HCEC 1CT (cell line): Measurements from ENCODE around the gene BARHL2.
A peak's percentile ranks its signal among the peaks of the same experiment; 100 is the strongest.

Experiments
- DNase-seq: peaks from one replicate; pipeline ENCODE4 v3.0.0-alpha.2; 2017

The BARHL2 gene

DNA sequence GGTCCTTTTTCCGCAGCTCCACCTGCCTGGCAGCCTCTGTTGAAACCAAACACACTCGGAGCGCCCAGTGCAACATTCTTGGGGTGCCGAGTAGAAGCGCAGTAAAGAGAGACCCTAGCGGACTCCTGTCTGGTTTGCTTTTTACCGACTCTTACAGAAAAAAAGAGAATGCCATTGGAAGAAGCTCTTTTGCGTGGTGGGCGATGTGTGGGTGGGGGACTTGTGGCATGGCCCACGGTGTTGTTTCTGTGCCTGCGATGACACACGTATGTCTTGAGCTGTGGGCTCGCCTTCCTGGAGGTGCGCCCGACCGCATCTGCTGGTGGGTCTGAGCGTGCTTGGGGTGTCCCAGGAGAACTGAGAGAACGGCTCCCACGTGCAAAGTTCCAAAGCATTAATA lies 7.3 kb upstream of the BARHL2 start:
- DNase-seq, result no peak

DNA sequence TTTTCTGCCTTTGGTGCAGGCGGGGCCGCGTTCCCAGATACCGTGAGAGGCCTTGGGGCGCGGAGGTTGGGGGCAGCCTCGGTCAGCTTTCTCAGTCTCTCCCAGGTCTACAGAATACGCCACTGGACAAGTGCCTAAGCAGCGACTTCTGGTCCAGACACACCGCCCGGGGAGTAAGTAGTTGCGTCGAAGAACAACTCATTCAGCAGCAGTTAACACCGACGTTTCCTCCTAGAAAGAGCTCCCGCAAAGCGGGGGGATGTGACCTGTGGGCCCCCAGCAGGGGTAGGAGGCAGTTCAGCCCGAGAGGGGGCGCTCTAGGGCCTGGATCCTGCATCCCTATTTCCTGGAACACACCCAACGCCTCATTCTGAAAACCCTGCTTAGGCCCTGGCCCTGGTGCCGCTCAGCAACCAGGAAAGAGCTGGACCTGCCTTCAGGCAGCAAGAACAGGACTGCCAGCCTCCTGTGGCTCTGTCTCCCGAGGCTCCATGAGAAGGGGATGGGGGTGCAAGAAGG lies 6.5 kb upstream of the BARHL2 start:
- peak; percentile 20 for DNase-seq

DNA sequence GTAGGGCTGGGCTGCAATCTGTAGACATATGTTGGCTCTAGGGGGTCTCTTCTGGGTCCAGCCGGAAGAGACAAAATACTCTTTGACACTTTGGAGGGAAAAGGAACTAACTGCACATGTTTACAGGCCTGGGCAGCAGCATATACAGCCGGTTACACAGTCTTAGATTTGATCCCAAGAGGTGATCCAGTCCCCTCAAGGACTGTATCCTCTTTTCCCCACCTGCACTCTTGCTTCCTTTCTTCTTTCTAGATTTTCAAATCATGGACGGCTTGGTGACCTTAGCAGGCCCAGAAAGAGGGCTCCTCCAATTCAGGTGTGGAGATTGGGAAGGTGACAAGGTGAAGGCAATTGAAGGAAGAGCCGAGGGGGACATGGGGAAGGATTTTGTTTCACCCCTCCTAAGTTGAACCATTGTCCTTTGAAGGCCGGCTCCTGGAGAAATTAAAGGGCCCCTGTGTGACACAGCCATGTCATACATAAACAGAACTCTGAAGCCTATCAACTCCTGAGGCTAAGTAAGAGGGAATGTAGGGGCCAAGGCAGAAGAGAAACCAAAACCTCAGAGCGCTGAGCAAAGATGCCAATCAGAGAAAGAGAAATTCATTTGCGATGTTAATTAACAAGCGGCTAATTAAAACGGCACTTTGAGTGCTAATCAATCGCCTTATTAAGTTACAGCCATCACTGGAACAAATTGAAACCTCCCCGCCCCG lies 5.9 kb upstream of the BARHL2 start:
- no peak for DNase-seq

DNA sequence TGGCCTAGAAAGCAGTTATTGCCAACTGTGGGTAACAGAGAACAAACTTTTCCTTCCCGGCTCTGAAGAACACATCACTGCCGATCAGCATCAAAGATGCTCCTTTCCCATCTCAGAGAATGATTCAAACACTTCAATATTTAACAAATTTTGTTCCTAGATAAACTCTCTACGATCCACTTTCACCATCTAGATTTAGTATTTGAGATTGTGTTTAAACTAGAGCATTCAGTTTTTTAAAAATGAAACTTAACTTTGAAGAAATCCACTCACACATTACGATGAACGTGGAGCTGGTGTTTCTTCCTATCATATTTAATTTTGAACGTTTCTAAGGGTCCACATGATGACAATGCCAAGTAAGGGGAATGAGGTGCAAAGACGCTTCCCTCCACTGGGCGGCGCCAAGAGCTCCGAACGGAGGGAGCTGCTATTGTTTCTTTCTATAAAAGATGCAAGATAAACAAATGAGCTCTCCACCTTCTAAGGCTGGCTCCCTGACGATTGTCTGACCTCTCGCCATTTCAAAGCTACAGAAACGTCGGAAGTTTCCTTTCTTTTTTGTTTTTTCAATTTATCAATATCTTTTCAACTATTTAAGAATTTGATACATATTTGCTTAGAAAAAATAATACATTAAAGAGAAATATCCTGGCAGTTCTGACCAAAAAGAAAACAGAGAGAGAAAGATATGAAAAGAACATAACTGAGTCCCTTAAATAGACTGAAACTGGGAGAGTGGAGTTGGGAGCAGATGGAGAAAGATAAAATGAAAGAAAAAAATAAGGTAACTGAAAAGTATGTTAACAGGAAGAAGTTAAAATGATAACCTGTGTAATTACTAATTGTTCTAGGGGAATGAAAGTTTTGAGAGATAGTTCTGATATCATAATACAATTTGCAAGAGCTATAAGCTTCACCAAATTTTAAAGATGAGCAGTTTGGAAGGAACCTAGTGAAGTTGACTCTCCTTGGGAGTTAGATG lies 4.4 kb upstream of the BARHL2 start:
- peak; percentile 70 for DNase-seq

DNA sequence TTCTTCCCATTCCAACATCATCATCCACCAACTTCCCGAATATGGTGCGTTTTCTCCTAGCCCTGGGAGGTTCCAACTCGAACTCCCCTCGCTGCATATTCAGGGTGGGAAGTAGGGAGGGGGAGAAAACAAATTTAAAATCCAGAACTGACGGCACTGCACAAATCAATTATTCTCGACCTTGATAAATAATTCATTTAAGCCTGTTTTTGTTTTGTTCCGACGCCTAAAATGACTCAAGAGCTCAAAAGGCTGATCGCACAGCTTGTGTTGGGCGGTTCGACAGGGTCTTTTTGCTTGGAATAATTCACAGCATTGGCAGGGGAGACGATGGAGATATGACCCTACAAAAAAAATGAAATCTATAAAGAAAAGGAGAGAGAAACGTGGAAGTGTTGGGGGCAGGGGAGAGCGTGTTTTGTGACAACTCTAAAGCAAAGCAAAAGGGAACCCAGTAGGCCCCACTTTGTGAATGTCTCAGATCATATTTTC lies 3.1 kb upstream of the BARHL2 start:
- no peak for DNase-seq

DNA sequence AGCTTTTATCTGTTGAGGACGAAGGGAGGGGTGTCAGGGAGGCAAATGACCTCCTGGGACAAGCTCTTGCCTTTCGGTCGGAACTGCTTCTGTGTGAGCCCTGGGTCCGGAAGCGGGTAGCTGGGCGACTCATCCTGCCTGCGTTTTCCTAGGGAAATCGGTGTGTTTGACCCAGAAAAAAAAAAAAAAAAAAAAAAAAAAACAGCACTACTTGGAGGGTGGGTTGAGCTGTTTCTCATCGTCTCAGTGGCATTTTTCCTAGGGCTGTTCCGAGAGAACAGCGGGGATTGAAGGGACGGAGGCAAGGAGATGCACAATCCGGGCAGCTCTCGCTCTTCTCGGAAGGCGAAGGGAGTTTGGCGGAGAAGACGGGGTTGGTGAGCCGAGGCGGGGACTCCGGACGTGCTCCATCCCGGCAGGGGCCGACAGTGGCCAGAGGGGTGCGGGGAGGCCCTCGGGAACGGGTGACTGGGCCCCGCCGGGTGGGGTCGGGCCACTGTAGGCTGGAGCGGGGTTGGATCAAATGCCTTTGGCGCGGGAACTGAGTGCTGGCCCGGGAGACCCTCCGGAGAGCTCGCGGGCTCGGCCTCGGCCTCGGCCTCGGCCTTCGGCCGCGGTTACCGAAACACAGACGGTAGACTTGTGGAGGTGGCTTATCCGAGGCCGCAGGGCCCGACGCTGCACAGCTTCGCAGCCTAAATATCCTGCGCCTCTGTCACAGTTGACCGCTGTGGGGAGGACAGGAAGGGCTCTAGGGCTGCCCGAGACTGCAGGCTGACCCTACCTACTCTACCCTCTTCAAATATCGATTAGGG lies 2.4 kb upstream of the BARHL2 start:
- no peak for DNase-seq

DNA sequence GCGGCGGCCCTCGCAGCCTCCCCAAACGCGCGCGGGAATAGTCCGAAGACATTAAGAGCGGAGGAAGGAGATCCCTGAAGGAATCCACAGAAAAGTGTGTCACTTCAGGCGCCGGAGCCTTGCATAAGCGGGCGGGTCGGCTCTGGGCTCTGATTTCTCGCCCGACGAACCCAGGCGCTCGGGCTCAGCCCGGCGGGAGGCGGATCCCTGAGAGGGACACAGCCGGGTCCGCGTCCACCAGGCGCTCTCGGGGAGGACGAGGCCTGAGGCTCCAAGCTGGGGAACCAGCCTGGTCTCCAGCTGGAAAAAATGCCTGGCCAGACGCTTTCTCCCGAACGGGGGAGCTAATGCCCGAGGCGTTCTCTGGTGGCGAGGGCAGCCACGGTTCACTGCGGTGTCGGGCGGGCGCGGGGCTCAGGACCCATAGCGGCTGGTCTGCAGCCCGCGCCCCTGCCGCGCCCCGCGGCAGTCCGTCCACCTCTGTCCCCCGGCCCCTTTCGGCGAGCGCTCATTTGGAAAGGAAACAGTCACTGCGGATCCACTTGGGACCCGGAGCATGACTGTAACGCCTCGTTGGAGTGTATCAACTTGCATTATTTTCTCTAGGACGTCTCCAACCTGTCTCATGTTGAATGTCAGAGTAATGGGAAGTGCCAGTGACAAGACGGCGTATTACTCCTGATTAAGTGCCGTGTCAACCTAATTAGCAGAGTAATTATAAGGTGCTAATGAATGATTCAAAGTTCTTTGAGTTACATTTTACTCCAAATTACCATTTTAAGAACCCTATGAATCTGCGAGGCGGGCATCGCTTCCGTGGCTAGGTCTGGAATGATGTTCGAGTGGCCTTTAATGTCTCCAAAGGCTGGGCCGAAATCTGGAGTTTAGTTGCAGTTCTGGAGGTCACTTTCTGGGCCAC lies 1.6 kb upstream of the BARHL2 start:
- no peak for DNase-seq

DNA sequence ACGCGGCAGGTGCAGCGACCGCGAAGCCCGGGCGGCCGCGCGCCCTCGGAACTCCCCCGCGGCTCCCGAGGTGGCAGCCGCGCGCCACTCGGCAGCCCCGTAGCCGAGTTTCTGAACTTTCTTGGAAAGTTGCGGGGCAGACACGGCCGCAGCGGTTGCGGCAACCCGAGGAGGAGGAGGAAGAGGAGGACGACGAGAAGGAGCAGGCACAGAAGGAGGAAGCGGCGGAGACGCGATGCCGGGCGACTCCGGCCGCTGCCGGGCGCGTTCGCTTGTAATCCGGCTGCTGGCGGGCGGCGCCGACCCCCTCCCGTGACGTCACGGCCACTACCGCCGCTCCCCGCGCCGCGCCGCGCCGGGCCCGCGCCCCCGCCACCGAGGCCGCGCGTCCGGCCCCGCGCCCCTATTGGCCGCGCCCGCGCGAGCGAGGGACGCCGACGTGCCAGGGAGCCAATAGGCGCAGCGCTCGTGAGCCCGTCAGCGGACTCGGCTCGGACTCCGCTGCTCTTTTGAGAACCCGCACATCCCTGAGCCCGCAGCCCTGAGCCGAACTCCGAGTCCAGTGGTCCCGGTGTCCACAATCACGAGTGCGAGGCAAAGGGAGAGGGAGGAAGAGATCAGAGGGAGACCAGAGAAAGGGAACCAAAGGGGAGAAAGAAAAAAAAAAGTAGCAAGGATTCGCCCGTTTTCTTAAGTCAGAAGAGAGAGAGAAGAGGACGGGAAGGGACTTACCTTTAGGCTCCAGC lies 736 bp upstream of the BARHL2 start:
- DNase-seq, result no peak

DNA sequence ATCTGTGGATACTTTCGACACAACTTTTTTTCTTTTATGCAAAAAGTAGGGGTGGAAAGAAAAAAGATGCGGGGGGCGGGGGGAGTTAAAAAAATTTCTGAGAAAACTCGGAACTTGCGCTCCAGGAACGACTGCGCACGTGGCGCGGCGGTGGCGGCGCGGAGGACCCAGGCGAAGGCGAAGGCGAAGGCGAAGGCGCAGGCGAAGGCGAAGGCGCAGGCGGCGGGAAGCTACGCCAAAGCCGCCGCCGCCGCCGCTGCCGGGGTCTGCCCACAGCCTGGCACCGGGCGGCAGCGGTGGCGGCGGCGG lies 208 bp upstream of the BARHL2 start:
- no peak for DNase-seq

DNA sequence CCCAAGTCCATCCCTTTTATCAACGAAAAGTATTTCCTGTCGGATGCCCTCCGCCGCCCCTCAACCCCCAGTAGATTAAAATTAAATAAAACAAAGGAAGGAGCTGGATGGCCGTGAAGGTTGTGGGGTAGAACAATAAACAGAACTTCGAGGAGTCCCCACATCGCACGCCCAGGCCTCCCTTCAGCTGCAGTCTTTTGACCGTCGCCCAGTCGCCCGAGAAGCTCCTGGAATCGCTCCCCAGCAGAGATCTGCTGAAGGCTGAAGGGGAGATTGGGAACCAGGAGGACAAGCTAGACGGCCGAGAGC lies 905 bp downstream of the BARHL2 start:
- DNase-seq, result no peak

DNA sequence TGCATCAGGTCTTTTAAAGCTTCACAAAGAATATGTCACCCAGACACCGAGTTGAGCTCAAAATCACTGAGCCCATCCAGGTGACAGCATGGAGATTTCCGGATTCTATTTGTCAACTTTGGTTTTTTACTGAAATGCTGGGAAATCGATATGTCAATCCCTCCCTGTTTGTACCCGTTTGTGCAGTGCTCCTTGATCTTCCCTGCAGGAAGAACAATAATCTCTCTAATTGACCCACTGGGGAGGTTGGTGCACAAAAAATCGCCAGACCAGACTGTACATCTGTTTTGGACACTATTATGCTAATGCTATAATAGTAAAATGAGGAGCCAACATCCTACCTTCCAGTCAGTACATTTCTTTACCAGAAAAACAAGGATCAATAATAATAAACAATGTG lies 1.8 kb downstream of the BARHL2 start:
- no peak for DNase-seq

DNA sequence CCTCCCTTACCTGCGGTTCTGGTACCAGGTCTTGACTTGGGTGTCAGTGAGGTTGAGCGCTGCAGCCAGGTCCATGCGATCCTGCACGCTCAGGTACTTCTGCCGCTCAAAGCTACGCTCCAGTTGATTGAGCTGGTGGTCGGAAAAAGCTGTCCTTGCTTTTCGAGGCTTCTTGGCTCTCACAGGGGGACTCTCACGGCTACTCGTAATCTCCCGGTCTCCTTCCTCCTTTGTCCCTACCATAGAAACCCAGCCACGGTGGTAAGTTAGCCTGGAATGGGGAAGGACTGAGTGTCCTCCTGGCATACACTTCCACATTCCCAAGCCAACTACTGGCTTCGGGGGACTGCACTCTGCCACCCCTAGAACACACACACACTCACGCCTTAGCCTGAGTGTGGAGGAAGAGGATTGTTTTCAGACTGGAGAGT lies 2.6 kb downstream of the BARHL2 start:
- DNase-seq, result no peak

DNA sequence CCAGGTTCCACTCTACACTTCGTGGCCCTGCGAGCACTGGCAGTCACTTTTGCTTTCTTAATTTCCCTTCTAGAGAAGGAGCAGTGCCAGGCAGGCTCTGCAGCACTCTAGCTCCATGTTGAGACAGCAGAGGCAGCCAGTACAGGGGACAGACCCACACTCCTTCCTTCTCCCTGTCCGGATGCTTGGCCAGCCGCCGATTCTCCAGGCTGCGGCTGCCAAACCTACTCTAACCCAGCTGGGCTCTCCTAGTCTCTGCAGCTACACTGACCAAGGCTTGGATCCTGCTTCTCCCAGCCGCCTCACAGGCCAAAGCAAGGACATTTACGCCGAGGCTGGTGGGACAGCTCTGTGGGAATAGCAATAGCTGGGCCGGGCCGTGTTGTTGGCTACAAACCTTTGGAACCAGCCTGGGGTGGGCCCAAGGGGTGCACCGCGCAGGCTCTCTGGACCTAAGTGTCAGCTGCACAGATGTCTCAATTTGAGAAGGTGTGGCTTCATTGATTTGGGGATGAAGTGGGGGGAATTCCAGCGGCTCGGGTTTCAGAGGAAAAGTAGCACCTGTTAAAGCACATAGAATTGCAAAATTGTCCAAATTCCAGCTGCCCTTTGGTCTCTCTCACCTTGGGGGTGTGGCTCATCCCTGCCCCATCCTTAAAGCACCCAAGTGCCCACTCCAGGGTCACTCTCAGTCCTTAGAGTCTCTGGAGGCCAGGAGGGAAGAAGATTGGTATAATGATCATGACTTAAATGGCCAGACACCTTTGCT lies 3.2 kb downstream of the BARHL2 start:
- no peak for DNase-seq

DNA sequence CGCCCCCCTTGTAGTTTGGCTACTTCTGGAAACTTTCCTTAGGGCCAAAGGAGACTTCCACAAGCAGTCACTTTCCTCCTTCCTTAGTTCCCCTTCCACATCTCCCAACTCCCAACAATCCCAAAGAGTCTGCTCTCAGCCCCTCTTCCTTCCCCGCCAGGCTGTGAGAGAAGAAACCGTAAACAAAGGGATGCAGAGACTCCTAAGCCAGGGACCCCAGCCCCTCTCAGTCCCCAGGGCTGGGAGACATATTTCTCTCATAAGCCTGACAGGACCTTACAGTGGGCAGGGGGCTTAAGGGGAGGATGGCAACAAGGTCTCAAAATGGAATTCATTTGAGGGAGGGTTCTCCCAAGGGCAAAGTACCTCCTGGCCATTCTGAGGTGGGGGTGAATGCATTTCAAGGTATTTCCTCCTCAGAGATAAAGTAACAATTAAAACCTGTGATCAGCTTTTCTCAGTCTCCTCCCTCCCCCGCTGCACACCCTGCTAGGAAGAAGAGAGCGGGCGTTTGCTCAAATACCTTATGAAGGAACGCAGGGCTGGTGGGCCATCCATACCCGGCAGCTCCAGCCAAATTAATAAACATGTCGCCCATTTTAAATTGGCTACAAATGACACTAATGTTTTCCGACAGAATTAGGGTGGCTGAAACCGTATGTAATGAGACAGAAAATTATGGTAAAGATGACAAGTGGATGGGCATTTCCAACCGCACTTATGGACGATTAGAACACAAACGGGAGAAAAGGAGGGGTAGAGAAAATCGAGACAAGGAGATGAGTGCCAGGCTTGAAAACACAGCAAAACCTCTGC lies 4.0 kb downstream of the BARHL2 start:
- no peak for DNase-seq

DNA sequence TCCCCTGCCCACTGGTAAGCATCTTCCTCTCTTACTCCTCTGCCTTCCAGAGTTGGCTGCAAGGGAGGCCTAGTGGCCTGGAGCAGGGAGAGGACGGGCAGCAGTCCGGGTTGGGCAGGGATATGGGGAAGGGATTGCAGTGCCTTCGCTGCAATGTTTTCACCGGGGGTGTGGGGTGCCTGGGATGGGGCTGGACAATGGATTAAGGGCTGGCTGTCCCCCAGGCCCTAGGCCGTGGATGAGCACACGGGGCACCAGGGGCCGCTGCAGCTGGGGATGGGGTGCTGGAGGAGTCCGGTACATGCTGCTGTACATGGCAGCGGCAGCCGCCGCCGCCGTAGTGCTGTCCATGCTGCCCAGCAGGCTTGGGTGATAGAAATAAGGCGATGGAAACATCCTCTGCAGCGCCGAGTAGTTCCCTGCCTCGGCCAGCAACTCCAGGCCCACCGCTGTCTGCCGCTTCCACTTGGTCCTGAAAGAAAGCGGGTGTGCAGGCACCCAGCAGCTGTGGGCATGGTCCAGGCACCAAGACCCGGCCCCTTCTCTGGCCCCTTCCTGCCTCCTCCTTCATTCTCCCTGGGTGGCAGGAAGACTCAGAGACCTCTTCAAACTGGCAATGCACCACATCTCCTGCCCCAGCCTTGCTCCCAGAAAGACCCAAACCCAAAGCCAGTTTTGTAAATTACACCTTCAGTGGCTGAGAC lies 4.8 kb downstream of the BARHL2 start:
- no peak for DNase-seq

DNA sequence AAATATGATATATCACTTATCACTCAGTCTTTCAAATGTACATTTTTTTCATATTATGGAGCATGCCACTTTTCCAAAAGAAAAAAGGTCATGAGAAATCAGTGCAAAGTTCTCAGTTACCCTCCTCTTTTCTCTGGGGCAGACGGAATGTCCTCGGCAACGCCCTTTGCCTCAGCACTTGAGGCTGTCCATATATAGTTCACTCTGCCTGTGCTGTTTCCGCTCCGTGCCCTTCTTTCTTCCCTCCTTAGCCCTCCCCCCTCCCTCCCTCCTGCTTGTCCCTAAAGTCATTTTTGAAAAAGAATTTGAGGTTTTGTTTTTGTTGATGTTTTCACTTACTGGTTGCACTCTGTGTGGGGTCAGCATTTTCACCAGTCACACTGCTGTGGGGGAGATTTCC lies 5.4 kb downstream of the BARHL2 start:
- no peak for DNase-seq

DNA sequence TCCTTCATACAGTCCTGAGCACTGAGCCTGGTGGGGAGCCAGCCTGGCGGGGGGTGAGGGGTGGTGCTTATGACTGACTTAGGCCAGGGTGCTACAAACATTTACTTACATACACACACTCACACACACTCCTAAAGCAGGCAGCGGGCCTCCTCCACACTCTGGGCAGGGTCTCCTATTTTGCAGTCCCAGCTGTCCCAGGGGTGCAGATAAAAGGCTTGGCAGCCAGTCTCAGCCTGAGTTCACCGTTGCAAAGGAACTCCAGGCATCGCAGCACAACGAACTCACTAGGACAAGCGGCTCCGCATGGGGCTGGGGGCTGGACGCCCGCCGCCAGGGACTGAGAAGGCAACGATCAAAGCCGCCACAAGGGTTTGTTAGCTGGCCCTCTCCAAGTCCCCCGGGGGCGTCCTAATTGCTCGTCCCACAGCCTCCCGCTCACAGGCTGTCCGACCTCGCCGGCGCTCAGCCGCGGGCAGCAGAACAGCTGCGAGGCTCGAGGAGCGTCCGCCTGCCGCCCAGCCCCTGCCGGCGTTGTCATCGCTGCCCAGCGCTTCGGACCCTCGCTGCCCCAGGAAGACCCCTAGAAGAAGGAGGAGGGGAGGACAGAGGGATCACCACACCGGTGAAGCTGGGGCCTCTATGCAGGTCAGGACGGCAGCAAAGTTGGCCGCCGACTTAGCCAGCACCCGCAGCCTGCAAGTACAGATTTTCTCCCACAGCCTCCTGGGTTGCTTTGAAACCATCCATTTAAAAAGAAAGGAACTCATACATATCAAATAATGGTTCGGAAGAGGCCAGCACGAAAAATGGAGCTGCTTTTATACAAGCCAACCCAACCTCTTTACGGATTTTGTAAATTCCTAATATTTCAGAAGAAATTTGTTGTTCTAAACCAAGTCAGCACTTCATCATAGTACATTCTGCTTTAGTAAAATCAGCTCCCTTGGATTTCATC lies 6.2 kb downstream of the BARHL2 start:
- DNase-seq, result no peak

DNA sequence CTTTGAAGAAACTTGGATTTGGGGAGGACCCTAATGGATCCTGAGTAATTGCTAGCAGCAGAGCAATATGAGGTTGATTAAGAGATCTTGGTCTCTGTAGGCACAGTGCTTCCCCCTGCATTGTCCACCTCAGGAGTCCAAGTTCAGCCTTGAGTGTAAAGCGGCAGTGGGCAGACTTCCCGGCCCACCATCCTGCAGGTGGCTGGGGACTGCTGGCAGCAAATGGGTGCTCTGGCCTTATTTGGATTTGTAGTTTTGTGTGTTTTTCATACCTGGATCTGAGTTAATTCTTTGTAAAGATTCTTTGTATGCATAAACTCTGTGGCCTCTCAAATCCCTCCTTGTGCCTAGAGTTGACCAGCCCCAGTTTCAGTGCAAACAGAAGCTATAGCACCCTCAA lies 7.6 kb downstream of the BARHL2 start:
- DNase-seq, result no peak
